ENCODE data around the gene HOXD11.

- no peak for TF ChIP-seq CTCF (IDR thresholded peaks at IDR 0.05; ENCODE audit: low read depth, low read length)
- no peak for TF ChIP-seq EZH2phosphoT487 (IDR thresholded peaks at IDR 0.05; ENCODE audit: low read depth)
Measured at GRCh38 chr2:176101216-176101830, 5.8 kb upstream of the HOXD11 start.
